ENCODE data around the gene RAB1A.
"Not testable (repeated sequence)": the region's sequence is repeated elsewhere in the genome, so short reads cannot be mapped to it uniquely, and the experiment has no call there.

Gene RAB1A

GRCh38 chr2:65129826-65130663 lies at the start of gene RAB1A:
RAB1A (minus strand) TSS chr2:65130106; CDS start chr2:65129915, 191 bp downstream.
- DNase-seq: peak; percentile 100

DNA sequence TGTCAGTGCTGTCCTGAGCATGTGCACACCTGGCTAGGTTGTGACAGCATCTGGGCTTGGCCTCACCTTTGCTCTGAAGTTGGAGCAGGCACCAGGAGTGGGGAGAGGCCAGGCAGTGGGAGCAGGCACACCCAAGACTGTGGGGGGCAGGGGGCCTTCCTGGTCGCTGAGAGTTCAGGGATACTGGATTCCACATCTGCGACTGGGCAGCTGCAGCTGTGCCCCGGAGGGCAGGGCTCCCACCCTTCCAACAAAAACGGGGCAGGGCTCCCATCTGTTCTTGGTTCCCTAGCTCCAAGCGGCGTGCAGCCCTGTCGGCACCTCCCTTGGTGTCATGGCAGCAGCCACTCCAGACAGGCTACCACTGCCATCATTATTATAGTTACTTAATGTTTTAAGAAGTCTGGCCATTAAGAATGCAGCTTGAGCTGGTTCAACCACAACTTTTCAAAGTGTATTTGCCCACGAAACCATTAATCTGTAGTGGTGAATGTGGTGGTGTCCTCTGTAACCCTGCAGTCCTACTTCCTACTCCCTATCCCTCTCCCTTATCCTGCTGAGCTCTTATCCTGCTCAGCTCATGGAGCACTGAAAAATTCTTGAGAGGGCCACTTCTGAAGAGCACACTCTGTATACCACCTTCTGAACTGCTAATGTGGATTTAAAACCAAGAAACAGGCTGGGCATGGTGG lies 48.0 kb upstream of the RAB1A start:
- DNase-seq: no peak

GRCh38 chr2:65175894-65176530 lies 46.1 kb upstream of the RAB1A start:
- no peak for DNase-seq

DNA sequence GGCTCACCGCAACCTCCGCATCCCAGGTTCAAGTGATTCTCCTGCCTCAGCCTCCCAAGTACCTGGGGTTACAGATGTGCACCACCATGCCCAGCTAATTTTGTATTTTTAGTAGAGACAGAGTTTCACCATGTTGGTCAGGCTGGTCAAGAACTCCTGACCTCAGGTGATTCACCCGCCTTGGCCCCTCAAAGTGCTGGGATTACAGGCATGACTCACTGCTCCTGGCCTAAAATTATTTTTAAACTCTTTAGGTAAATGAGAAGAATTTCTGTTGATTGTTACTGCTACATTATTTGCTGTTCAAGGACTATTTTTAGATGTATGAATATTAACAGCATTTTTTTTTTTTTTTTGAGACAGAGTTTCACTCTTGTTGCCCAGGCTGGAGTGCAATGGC lies 44.1 kb upstream of the RAB1A start:
- DNase-seq: not testable (repeated sequence)

GRCh38 chr2:65172994-65173790 lies 43.3 kb upstream of the RAB1A start:
- DNase-seq: no peak

- DNase-seq: not testable (repeated sequence)
Measured at GRCh38 chr2:65170611-65171477, 40.9 kb upstream of the RAB1A start.

GRCh38 chr2:65169760-65170136 lies 39.8 kb upstream of the RAB1A start:
- no peak for DNase-seq

DNA sequence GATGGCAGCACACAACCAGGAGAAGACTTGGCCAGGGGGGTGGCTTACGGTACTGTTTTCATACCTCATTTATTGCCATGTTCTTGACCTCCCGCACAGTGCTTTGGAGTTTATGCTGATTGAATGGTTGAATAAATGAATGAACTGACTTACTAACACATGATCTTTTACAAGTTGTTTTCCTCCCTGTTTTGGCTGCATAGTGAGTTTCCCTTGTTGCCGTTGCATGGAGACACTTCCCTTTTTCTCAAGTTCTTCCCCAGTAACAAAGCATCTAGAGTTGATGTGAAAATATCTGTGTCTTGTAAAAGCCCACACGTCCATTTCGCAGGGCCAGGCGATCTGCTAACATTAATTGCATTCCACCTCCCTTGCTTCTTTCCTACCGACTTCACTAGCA lies 35.7 kb upstream of the RAB1A start:
- peak; percentile 4 for DNase-seq

DNA sequence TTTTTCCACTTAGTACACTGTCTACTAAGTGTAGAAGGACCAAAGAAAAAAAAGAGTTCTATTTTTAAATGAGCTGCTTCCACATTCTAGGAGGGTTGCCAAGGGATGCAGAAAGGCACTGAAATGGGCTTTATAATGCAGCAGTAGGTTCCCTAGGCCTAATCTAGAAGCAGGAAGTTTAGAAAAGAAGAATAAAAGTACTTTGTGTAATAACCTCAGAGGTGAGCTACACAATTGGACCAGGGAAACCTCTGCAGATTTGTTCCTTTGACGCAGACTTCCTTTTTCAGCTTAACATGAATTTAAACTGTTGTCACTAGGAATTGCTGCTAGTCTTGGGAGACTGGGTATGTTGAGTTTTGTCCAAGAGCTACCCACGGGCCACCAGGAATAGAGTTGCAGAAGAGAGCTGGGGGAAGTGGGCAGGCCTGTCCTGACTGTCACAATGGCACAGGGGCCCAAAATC lies 34.6 kb upstream of the RAB1A start:
- DNase-seq: no peak

- DNase-seq: no peak
Measured at GRCh38 chr2:65161551-65162100, 31.7 kb upstream of the RAB1A start.

DNA sequence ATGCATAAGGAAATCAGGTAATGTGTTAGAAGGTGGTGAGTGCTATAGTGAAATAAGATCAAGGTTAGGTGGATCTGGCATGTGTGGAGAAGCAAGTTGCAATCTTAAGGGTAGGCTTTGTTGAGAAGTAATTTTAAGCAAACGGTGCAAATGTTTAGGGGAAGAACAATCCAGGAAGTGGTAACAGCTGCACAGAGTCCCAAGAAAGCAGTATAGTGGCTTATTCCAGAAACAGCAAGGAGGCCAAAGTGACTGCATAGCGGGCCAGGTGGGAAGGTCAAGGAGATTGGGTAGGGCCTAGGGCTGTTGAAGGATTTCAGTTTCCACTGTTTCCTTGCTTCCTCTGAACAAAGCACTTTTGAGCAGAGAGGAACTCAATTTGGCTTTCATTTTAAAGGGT lies 30.0 kb upstream of the RAB1A start:
- DNase-seq: no peak

GRCh38 chr2:65159261-65159660 lies 29.4 kb upstream of the RAB1A start:
- no peak for DNase-seq

DNA sequence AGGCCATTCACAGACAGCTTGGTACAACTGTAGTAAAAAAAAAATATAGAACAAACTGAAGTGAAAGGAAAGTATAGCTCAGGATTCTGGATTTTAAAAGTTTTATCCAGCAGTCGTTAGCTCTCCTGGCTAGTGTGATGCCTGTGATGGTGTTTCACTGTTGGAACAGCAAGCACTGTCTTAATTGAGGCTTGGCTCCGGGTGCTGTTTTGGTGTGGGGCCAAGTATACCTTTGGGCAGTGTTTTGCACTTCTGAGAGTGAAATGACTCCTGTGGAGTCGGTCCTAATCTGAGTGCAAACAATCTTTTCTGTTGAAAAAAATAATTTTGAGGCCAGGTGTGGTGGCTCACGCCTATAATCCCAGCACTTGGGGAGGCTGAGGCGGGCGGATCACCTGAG lies 28.7 kb upstream of the RAB1A start:
- DNase-seq: no peak

- DNase-seq: not testable (repeated sequence)
Measured at GRCh38 chr2:65157856-65158255, 27.9 kb upstream of the RAB1A start.

DNA sequence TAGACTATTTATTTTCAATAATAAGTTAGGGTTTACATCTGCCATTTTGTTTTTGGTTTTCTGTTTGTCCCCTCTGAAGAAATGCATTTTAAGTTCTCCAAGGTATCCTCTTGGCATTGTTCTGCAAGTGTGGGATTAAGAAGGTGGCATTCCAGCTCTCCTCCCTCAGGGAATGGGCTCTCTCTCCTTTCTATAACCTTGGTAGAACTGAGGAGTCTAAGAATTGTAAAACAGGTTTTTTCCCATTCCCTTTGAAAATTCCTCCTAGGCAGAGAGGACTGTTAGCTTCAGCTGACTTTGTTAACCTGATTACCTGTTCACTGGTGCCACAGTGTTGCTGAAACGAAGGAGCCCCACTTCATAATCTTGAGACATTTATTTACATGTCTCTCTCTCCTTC lies 26.1 kb upstream of the RAB1A start:
- DNase-seq: no peak

DNA sequence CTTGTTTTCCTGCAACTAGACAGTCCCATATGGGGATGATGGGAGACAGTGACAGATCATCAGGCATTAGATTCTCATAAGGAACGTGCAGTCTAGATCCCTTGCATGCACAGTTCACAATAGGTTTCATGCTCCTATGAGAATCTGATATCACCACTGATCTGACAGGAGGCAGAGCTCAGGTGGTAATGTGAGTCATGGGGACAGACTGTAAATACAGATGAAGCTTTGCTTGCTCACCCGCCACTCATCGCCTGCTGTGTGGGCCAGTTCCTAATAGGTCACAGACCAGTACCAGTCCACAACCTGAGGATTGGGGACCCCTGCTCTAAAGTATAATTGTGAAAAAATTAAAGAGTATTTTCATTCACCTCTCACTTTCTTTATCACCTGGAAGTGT lies 23.6 kb upstream of the RAB1A start:
- no peak for DNase-seq

DNA sequence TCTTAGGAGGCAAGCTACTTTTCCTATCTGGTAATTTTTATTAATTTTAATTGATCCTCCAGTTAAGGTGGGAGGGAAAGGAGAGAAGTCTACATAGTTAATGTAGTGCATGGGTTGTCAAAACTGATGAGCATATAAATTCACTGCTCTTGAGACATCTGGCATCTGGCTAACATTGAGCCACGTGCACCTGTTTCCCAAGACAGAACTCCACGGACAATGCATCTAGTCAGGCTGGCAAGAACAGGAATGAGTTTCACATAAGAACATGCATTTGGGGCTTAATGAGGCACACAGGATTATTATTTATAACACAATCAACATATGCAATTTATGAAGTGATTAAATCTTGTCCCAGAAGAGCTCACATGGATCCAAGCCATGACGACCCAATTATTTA lies 16.2 kb upstream of the RAB1A start:
- no peak for DNase-seq

DNA sequence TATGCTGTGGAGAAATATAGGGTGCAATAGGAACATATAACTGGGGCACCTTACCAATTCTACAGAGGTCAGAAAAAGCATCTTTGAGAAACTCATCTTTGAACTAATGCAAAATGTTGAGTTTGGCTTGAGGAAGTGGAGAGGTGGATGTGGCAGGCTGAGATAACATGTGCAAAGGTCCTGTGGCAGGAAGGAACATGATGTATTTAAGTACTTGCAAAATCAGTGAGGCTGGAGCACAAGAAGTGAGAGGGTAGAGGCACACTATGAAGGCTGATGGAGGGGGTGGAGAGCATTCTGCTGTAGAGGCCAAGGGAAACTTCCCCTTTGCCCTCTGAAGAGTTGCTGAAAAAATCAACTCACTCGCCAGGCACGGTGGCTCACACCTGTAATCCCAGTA lies 14.7 kb upstream of the RAB1A start:
- no peak for DNase-seq

- DNase-seq: peak; percentile 17
Measured at GRCh38 chr2:65142515-65142914, 12.6 kb upstream of the RAB1A start.

GRCh38 chr2:65137197-65137775 lies 7.4 kb upstream of the RAB1A start:
- DNase-seq: no peak

GRCh38 chr2:65136253-65136652 lies 6.3 kb upstream of the RAB1A start:
- DNase-seq: no peak

Measured in CD4-positive, alpha-beta T cell treated with Interleukin-21 for 1 hour (primary cell).